Cerebellar cortex (tissue), 1 donor: ENCODE data around the gene MAP3K1.
"Not testable (repeated sequence)": the region's sequence is repeated elsewhere in the genome, so short reads cannot be mapped to it uniquely, and the experiment has no call there.

ENCODE experiments used
- DNase-seq: peaks from one replicate; pipeline ENCODE4 v3.0.0-alpha.2; 2015; ENCODE audit warnings: low spot score

MAP3K1 gene

DNA sequence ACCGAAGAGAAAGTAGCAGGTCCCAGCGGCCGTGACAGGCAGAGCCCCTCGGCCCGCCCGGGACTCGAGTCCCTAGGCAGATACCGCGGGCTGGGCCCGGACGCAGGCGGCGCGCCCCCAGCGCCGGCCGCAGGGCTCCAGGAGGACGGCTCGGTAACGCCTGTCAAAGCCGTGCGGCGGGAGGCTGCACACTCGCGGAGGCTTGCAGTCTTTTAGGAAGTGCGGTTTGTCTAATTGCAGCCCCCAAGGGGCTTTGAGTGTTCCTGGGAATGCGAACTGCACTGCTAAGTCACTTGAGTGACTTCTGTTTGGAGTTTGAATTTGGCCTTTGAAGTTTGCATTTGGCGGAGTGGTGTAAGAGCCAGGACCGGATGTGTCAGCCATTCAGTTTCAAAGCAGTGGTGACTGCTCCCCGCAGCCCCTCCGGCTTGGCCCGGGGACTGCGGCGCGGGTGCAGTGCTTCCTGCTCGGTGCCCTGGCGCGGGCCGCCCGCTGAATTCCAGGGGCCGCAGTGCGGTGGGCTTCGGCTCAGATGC is 1.3 kb downstream of the MAP3K1 start:
- DNase-seq = peak; percentile 49

- no peak for DNase-seq
Observed at GRCh38 chr5:56817263-56818014, 2.1 kb downstream of the MAP3K1 start.

- DNase-seq = no peak
Observed at GRCh38 chr5:56818450-56819037, 3.2 kb downstream of the MAP3K1 start.

DNA sequence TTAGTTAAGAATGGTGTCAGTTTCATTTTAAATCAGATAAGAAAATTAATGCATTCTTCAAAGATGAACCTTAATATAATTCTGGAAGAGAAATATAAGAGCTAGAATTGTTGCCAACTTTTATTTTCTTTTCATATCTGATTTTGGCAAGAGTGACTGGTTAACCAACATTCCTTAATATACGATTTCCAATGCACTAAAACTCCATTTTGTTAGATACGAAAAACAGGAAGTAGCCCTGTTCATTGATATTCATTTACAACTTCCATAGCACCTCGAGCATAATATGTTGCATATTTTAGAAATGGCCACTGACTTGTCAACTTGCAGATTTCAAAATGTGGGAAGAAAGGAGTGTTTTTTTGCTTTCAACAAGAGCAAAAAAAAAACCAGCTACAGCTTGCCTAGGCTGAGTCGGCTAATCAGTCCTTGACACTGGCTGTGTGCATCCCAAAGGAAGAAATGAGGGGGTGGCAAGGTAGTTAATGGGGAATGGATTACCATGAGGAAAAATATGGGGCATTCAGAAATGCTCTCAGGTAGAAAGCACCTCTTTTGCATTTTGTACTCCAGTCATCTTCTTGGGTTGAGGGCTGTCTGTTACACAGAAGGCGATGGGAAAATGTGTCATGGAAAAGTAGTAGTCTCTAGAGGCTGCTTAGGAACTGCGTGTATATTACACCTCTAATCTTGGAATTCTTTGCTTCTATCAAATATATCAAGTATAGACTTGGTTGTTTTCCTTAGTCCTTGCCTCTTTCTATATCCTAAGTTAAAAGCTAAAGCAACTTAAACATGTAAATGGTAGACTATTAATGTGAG is 3.9 kb downstream of the MAP3K1 start:
- DNase-seq = no peak

GRCh38 chr5:56821868-56822267 is 6.5 kb downstream of the MAP3K1 start:
- not testable (repeated sequence) for DNase-seq

- DNase-seq = no peak
Observed at GRCh38 chr5:56822981-56823380, 7.6 kb downstream of the MAP3K1 start.

DNA sequence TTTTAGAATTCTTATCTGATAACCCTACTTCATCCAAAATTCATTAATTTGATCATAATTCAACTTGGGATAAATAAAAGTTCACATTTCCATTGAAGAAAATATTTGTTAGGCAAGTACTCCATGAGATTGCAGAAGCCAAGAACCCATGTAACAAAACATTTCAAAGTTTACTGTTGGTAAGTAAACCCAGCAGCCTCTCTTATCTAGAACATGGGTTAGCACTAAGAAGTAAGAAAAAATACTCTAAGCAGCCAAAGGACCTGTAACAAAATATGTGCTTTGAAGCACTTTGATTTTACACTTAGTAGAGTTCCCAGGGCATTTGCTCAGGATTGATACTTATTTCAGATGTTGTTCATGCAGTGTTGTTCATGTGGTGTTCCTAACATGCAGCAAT is 8.7 kb downstream of the MAP3K1 start:
- DNase-seq = no peak

GRCh38 chr5:56825222-56825824 is 10.0 kb downstream of the MAP3K1 start:
- DNase-seq = no peak

- peak; percentile 52 for DNase-seq
Observed at GRCh38 chr5:56827049-56827448, 11.7 kb downstream of the MAP3K1 start.

GRCh38 chr5:56827924-56828323 is 12.6 kb downstream of the MAP3K1 start:
- no peak for DNase-seq

- DNase-seq = no peak
Observed at GRCh38 chr5:56829137-56829908, 14.0 kb downstream of the MAP3K1 start.

DNA sequence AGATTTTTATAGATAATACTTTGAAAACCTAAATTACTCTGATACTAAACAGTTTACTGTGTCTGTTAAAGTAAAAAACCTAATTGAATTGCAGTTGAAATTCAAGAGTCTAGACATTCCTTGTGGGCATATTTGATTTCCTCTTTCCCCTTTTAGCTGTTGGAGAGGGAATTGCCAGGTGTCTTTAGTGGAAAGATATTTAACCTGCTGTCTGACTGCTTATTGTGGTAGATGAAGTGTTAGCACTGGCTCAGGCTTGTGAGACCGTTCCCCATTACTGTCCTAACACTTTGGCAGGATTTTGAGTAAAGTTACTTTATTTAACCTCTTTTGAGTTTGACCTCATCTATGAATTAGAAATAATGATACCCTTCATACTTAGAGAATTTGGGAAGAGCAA is 16.4 kb downstream of the MAP3K1 start:
- DNase-seq = no peak

DNA sequence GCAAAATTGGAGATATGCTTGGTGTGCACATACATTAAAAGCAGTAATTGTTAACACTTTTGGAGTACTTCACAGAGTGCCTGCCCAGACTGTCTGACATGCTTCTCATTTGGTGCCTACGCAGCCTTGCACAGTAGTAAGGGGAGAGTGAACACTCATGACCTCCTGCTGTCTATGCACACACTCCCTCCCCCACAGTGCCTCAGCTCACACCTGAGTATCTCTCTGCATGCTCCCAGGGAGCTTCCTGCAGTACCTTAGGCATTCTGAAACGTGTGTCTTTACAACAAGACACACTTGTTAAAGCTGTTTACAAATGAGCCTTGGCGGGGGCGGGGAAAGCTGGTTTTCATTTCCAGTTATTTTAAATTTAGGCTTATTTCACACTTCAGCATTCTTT is 18.0 kb downstream of the MAP3K1 start:
- DNase-seq = no peak

DNA sequence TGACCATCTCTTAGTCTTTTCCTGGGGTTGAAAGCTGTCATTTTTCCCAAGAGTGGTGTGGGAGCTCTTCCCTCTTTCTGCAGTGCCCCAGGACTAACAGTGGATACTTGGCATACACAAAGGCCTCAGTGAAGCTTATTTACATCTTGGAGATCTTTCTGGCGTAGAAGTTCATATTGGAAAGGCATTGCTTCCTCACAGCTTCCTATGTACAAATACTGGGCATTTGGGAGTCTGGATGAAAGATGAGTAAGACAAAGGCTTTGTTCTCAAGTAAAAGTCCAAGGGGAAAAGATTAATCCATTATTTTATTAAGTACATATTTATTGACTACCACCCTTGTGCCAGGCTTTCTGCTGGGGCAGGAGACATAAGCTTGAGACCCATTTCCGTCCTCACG is 22.0 kb downstream of the MAP3K1 start:
- no peak for DNase-seq

- DNase-seq = no peak
Observed at GRCh38 chr5:56837956-56838355, 22.6 kb downstream of the MAP3K1 start.

GRCh38 chr5:56838409-56839039 is 23.2 kb downstream of the MAP3K1 start:
- DNase-seq = peak; percentile 83

DNA sequence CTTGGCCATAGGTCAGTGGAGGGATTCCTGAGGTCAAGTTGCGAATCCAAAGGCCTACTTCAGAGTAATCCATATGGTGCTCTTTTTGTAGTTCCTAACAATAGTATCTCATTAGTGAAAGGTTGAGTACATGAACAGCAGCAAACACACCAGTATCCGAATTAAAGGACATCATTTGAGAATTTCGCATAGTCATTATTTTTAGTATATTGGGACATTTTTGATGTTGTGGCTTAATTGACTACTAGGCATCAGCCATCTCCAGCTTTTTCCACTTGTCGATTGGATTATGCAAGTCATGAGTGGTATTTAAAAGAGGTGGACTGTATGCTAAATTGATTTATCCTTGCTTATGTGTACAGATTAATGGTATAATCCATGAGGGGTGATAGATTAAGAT is 23.7 kb downstream of the MAP3K1 start:
- no peak for DNase-seq

DNA sequence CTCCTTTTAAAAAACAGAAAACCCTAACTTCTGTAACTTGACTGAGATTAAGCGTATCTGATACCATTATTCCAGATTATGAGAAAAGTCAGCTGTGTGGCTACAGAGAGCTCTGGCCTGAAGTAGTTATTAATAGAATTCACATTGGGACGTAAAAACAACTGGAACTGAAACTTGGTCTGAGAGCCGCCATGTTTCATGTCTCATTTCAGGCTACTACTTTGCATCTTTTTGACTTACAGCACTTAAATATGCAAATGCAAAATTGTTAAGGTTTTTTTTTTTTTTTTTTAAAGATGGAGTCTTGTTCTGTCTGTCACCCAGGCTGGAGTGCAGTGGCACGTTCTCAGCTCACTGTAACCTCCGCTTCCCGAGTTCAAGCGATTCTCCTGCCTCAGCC is 25.2 kb downstream of the MAP3K1 start:
- no peak for DNase-seq

DNA sequence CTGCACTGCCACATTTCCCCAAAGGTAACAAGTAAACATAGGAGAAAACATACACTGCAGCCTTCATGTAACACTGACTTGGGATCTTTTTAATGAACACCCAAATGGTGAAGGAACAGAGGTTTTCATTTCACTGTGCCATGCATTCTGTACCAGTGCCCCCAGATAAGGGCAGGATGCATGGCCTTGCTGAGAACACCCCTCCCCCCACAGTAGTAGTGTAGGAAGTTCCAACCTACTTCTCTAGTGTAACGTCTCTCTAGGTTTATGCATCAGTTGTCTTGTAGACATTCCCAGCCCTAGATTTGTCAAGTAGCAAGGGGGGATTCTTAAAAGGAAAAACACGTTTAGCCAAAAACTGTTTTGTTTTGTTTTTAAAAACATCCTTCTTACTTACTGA is 29.9 kb downstream of the MAP3K1 start:
- no peak for DNase-seq

- DNase-seq = no peak
Observed at GRCh38 chr5:56845904-56846480, 30.6 kb downstream of the MAP3K1 start.

- DNase-seq = no peak
Observed at GRCh38 chr5:56848206-56848605, 32.9 kb downstream of the MAP3K1 start.
